BLaER1 treated with 17β-estradiol and CSF1 and Interleukin-3, amounts not matched to agents 10 nM and 100 nM (cell line): ENCODE data around the gene SLC22A6.

Experiments used
- H3K27ac ChIP-seq, 11 experiments: shearing (Covaris generic); formaldehyde crosslinking; 2 replicates each; pipeline ENCODE4 v1.8.1; 2022
- H3K27me3 ChIP-seq, 11 experiments: shearing (Covaris generic); formaldehyde crosslinking; 2 replicates each; pipeline ENCODE4 v1.8.1; 2022
- H3K36me3 ChIP-seq, 11 experiments: shearing (Covaris generic); formaldehyde crosslinking; 2 replicates each; pipeline ENCODE4 v1.8.1; 2022
- H3K4me1 ChIP-seq, 10 experiments: shearing (Covaris generic); formaldehyde crosslinking; 2 replicates each; pipeline ENCODE4 v1.8.1; 2022
- H3K4me2 ChIP-seq, 11 experiments: shearing (Covaris generic); formaldehyde crosslinking; 2 replicates each; pipeline ENCODE4 v1.8.1; 2022
- H3K4me3 ChIP-seq, 10 experiments: shearing (Covaris generic); formaldehyde crosslinking; 2 replicates each; pipeline ENCODE4 v1.8.1; 2022
- H3K9ac ChIP-seq, 11 experiments: shearing (Covaris generic); formaldehyde crosslinking; 2 replicates each; pipeline ENCODE4 v1.8.1; 2022
- H3K9me3 ChIP-seq, 11 experiments: shearing (Covaris generic); formaldehyde crosslinking; replicated peaks in 1 of 11; 2 replicates each; pipeline ENCODE4 v1.8.1; 2022
- H4K20me1 ChIP-seq, 11 experiments: shearing (Covaris generic); formaldehyde crosslinking; 2 replicates each; pipeline ENCODE4 v1.8.1; 2022
- Cebpa-rat ChIP-seq, 11 experiments: shearing (Covaris generic); IDR thresholded peaks; 2 replicates each; pipeline ENCODE4 v1.8.1; 2022

SLC22A6 gene

GRCh38 chr11:62996271-62996670 lies 11.5 kb upstream of the SLC22A6 start:
- Histone ChIP-seq H3K9me3 (no peaks in the 10 kb centered on the region), H3K9ac (no peak overlapping the region), H3K36me3 (no peaks in the 10 kb centered on the region), H3K4me2 (no peak overlapping the region), H3K27me3 (no peaks in the 10 kb centered on the region), H3K4me3 (no peak overlapping the region), H3K27ac (no peak overlapping the region), H3K4me1 (no peaks in the 10 kb centered on the region), H4K20me1 (no peaks in the 10 kb centered on the region)
- no peak for TF ChIP-seq Cebpa-rat (IDR thresholded peaks at IDR 0.05)

GRCh38 chr11:62994775-62995174 lies 10.0 kb upstream of the SLC22A6 start:
- Histone ChIP-seq H3K27ac (no peak overlapping the region), H3K4me1 (no peaks in the 10 kb centered on the region), H3K9ac (no peak overlapping the region), H3K36me3 (no peaks in the 10 kb centered on the region), H3K4me3 (no peak overlapping the region), H3K9me3 (no peaks in the 10 kb centered on the region), H3K27me3 (no peaks in the 10 kb centered on the region), H4K20me1 (no peaks in the 10 kb centered on the region), H3K4me2 (no peak overlapping the region)
- no peak for TF ChIP-seq Cebpa-rat (IDR thresholded peaks at IDR 0.05)

GRCh38 chr11:62988276-62988675 lies 3.5 kb upstream of the SLC22A6 start:
- no peak for TF ChIP-seq Cebpa-rat (IDR thresholded peaks at IDR 0.05)
- H3K9ac ChIP-seq: no peak overlapping the region
- H3K4me3 ChIP-seq: no peak overlapping the region
- no peaks in the 10 kb centered on the region for H3K27me3 ChIP-seq
- no peaks in the 10 kb centered on the region for H4K20me1 ChIP-seq
- H3K9me3 ChIP-seq: no peaks in the 10 kb centered on the region
- no peaks in the 10 kb centered on the region for H3K36me3 ChIP-seq
- H3K27ac ChIP-seq: no peak overlapping the region
- H3K4me2 ChIP-seq: no peak overlapping the region
- H3K4me1 ChIP-seq: peaks cover 0 to 18% (median 14%) of the 10 kb centered on the region in 10 experiments; a peak in 12 of 20 replicates

GRCh38 chr11:62985041-62985750 lies 429 bp upstream of the SLC22A6 start:
- H3K9me3 ChIP-seq: no peaks in the 10 kb centered on the region
- H3K27ac ChIP-seq: no peak overlapping the region
- H3K36me3 ChIP-seq: no peaks in the 10 kb centered on the region
- no peak overlapping the region for H3K4me3 ChIP-seq
- H3K27me3 ChIP-seq: no peaks in the 10 kb centered on the region
- no peaks in the 10 kb centered on the region; a peak in 1 of 22 replicates for H4K20me1 ChIP-seq
- H3K4me2 ChIP-seq: no peak overlapping the region
- no peak for TF ChIP-seq Cebpa-rat (IDR thresholded peaks at IDR 0.05)
- H3K9ac ChIP-seq: no peak overlapping the region
- peaks cover 0 to 18% (median 14%) of the 10 kb centered on the region in 10 experiments; a peak in 12 of 20 replicates for H3K4me1 ChIP-seq

GRCh38 chr11:62983536-62984199 lies 1.1 kb downstream of the SLC22A6 start:
- Histone ChIP-seq H3K9me3 (no peaks in the 10 kb centered on the region), H3K27me3 (no peaks in the 10 kb centered on the region), H3K9ac (no peak overlapping the region), H3K27ac (no peak overlapping the region), H3K4me1 (peaks cover 0 to 18% (median 14%) of the 10 kb centered on the region in 10 experiments; a peak in 12 of 20 replicates), H3K36me3 (no peaks in the 10 kb centered on the region), H3K4me3 (no peak overlapping the region), H4K20me1 (no peaks in the 10 kb centered on the region; a peak in 1 of 22 replicates), H3K4me2 (no peak overlapping the region)
- no peak for TF ChIP-seq Cebpa-rat (IDR thresholded peaks at IDR 0.05)

GRCh38 chr11:62981743-62982142 lies 3.0 kb downstream of the SLC22A6 start:
- Histone ChIP-seq H3K4me1 (peaks cover 0 to 11% (median 4%) of the 10 kb centered on the region in 10 experiments; a peak in 13 of 20 replicates), H3K27me3 (no peaks in the 10 kb centered on the region), H3K4me3 (no peak overlapping the region), H3K4me2 (no peak overlapping the region), H4K20me1 (no peaks in the 10 kb centered on the region; a peak in 1 of 22 replicates), H3K9ac (no peak overlapping the region), H3K9me3 (no peaks in the 10 kb centered on the region), H3K36me3 (no peaks in the 10 kb centered on the region), H3K27ac (no peak overlapping the region)
- TF ChIP-seq Cebpa-rat (IDR thresholded peaks at IDR 0.05): no peak

GRCh38 chr11:62980133-62980760 lies 4.5 kb downstream of the SLC22A6 start:
- Histone ChIP-seq H3K9ac (no peak overlapping the region), H3K4me1 (peaks cover 0 to 11% (median 7%) of the 10 kb centered on the region in 10 experiments; a peak in 10 of 20 replicates), H3K36me3 (no peaks in the 10 kb centered on the region), H3K27me3 (no peaks in the 10 kb centered on the region), H4K20me1 (no peaks in the 10 kb centered on the region; a peak in 1 of 22 replicates), H3K27ac (no peak overlapping the region), H3K9me3 (no peaks in the 10 kb centered on the region), H3K4me3 (no peak overlapping the region), H3K4me2 (no peak overlapping the region)
- TF ChIP-seq Cebpa-rat (IDR thresholded peaks at IDR 0.05): no peak

GRCh38 chr11:62976109-62976508 lies 8.7 kb downstream of the SLC22A6 start:
- Histone ChIP-seq H3K9ac (no peak overlapping the region), H3K36me3 (no peaks in the 10 kb centered on the region), H3K4me2 (peak overlapping the region in 7 of 11 experiments; percentile 22 to 48 (median 29); a peak in 8 of 22 replicates), H3K27me3 (no peaks in the 10 kb centered on the region), H3K4me1 (peaks cover 0 to 19% (median 10%) of the 10 kb centered on the region in 10 experiments; a peak in 10 of 20 replicates), H3K4me3 (no peak overlapping the region), H3K27ac (no peak overlapping the region), H4K20me1 (no peaks in the 10 kb centered on the region; a peak in 2 of 22 replicates), H3K9me3 (no peaks in the 10 kb centered on the region)
- TF ChIP-seq Cebpa-rat (IDR thresholded peaks at IDR 0.05): no peak

GRCh38 chr11:62974848-62975522 lies 9.8 kb downstream of the SLC22A6 start:
- no peaks in the 10 kb centered on the region for H3K36me3 ChIP-seq
- H3K4me2 ChIP-seq: peak overlapping the region in 5 of 11 experiments; percentile 4 to 41 (median 20); a peak in 6 of 22 replicates
- no peak overlapping the region for H3K4me3 ChIP-seq
- no peaks in the 10 kb centered on the region; a peak in 1 of 22 replicates for H4K20me1 ChIP-seq
- H3K9ac ChIP-seq: no peak overlapping the region
- no peak overlapping the region for H3K27ac ChIP-seq
- TF ChIP-seq Cebpa-rat (IDR thresholded peaks at IDR 0.05): no peak
- peaks cover 0 to 19% (median 10%) of the 10 kb centered on the region in 10 experiments; a peak in 10 of 20 replicates for H3K4me1 ChIP-seq
- H3K9me3 ChIP-seq: no peaks in the 10 kb centered on the region
- H3K27me3 ChIP-seq: no peaks in the 10 kb centered on the region
